Fibroblast of skin of right biceps (primary cell): ENCODE data around the gene RAB2B.

Source experiments
- DNase-seq: peaks from one replicate; pipeline ENCODE4 v3.0.0-alpha.2; 2013

The RAB2B gene

DNA sequence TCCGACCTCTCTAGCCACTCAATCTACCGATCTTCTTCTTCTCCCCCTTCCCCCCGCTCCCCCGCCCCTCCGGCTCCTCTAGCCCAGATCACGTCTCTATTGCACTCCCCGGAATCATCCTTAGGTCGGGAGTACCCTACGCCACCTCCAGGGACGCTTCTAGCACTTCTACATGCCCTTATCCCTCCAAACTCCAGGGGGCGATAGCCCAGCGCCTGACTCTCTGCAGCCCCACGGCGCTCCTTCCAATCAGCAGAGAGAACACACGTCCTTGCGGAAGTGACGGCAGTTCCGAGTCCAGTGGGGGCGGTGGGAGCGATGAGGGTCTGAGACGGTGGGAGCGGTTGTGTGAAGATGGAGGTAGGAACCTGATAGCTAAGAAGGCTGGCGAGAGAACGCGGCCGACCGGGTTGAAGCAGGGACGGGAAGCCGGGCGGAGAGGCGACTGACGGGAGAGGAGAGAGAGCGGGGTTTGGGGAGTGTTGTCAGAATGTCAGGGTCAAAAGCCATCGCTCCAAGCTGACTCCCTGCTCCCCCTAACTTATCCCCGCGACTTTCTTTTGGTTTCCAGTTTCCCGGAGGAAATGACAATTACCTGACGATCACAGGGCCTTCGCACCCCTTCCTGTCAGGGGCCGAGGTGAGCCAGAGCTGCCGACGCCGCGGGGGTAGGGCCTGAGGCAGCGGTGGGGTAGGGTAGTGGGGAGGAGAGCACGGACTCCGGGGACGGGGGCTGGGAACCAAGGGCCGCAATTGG lies at the start of gene RAB2B, which contains the start of gene TOX4:
Gene RAB2B, minus strand, starts transcription at position 35 of the 757 bp plus-strand sequence. CDS start 87 bp downstream, outside the sequence.
Gene TOX4, plus strand, starts transcription at position 271 of the 757 bp plus-strand sequence. Its CDS starts 84 bp downstream, at position 355.
- peak; percentile 98 for DNase-seq

- peak; percentile 72 for DNase-seq
These were observed 49.4 kb upstream of the RAB2B start, which contains the start of gene SALL2 for GRCh38 chr14:21525962-21526671. Gene SALL2, minus strand, starts transcription at chr14:21526346. Its CDS starts 219 bp downstream, at chr14:21526127.

DNA sequence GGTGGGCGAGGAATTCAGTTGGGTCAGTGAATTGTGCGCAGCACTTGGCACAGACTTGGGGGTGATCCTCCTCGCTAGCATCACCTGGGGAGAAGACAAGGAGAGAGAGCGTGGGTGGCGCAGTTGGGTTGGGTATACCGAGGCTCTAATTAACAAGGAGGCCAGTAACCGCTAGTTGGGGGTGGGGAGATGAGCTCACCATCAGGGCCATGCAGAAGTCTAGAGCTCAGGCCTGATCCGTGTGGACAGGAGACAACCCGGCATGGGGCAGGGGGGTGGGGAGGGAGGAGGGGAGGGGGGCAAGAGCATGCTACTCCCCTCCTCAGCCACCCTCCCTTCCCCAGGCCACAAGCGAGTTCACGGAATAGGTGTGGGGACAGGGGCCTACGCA lies 48.8 kb upstream of the RAB2B start:
- DNase-seq, result peak; percentile 36

DNA sequence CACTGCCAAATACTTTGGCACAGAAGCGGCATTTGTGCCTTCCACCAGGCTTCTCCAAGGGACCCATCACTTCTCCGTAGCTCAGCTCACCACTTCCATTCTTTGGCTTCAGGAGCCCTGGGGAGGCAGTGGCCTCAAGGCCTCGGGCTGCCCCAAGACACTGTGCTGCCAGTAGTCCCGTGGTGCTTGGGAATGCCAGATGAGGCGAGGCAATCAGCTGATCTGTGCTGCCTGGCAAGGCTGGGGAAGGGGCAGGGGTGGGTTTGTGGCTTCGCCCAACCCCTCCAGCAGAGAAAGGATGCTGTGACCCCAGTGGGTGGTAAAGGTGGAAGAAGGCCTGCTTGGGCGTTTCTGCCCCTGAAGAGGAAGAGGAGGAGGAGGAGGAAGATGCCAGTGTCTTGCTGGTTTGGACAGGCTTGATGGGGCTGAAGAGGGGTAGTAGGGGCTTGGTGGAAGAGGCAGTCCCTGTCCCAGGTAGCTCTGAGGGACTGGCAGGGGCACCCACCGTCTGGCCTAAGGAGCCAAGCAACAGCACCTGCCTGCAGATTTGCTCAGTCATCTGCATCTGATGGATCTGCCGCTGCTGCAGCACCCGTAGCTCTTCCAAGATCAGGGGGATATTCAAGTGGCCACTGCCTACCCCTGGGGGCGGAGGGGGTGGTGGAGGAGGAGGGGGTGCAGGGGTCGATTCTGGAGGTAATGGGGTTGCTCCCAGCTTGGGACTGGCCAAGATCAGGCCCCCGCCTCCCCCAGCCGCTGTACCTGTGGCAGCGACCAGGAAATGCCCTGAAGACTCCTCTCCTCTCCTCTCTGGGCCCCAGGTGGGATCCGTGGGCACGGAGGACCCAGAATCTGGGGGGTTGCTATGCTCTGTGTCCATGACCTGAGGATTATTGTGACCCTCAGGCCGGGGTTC lies 48.1 kb upstream of the RAB2B start:
- DNase-seq, result no peak

- DNase-seq, result no peak
These were observed 46.4 kb upstream of the RAB2B start for GRCh38 chr14:21523203-21523602.

GRCh38 chr14:21521501-21521900 lies 44.7 kb upstream of the RAB2B start:
- peak; percentile 74 for DNase-seq

DNA sequence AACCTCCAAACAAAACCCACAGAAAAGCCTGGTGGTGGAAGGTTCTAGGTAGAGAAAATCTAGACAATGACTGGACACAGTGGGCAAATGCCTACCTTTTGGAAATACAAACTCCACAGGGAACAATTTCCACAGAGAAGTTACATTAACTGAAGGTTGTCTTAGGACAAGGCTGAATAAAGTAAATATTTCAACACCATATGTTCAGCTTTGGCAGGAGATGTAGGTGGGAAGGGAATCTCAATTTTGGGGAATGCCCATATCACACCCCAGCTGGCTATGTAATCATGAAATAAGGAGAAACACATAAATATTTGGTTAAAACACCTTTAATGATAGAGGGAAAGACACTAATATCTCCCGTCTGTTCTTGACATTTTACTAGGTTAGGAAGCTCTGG lies 44.0 kb upstream of the RAB2B start:
- DNase-seq, result no peak

DNA sequence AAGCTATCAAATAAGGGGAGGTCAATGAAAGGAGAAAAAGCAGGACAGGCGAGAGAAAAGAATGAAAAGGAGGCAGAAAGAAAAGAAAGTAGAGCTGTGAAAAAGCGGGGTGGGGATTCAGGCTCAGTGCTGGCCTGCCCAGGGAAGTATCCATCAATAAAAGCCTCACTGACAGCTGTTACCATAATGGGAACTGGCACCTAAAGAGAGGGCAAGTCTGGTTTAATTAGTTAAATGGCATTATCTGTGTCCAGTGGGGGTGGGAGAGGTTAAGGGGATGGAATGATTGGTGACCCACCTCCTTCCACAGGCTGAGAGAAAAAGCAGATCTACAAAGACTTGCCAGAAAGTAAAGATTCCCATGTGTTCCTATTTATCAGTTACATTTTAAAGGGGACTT lies 42.0 kb upstream of the RAB2B start:
- DNase-seq, result no peak

GRCh38 chr14:21514341-21514740 lies 37.6 kb upstream of the RAB2B start:
- DNase-seq, result no peak

DNA sequence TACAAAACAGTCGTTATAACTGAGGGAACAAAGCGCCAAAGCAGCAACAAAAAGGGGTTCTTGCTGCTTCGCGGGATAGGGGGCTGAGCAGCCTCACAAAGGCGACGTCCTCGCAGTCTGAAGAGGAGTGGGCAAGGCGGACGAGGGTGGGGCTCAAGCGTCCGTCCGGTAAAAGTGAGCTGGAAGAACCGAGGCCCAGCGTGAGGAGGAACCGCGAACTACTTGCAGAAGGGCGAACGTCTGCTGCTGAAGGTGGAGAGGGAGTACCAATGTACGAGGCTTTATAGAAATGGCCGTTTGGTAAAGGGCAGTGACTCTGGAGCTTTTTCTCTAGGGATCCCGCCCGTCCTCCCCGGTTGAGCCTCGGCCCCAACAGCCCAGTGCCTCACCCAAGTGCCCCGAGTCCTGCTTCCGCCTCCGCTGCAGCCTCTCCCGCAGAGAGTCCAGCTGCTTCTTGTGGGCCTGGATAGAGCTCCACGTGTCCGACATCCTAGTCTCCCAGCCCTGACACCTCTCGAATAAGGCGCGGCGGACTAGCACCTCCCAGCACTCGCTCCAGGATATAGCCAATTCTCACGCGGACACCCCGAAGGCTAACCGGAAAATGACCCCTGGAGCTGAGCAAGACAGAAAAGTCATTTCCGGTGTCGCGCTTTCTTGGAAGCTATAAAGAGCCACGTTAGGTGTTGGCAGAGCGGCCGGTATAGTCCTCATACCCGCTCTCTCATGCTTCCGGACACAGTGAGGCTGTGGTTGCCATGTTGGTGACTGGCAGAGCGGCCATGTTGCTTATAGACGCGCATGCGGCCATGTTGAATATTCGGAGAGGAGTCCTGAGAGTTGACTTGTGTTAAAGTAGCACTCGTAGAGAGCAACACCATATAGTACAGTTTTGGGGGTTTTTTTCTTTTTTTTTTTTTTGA lies 34.2 kb upstream of the RAB2B start, which contains the start of gene METTL3:
Gene METTL3, minus strand, starts transcription at position 606 of the 923 bp plus-strand sequence. Its CDS starts 117 bp downstream, at position 489.
- DNase-seq, result peak; percentile 99

GRCh38 chr14:21509432-21510143 lies 32.8 kb upstream of the RAB2B start:
- no peak for DNase-seq

GRCh38 chr14:21506557-21506956 lies 29.8 kb upstream of the RAB2B start:
- DNase-seq, result no peak

- no peak for DNase-seq
These were observed 28.3 kb upstream of the RAB2B start for GRCh38 chr14:21505012-21505553.

DNA sequence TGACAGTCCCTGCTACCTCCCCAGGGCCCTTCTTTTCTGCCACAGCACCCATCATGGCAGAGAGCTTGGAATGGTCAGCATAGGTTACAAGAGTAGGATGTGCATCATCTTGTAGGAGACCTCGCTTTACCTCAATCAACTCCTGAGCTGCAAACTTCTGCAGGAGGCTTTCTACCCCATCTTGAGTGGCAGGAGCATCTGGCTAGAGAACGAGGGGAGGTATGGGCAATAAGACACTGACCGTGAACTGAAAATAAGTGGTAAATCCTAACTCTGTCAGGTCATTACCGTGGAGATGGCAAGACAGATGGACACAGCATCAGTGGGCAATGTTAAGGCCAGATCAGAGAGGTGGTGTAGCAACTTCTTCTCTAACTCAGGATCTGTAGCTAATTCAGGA lies 26.6 kb upstream of the RAB2B start:
- DNase-seq, result no peak

DNA sequence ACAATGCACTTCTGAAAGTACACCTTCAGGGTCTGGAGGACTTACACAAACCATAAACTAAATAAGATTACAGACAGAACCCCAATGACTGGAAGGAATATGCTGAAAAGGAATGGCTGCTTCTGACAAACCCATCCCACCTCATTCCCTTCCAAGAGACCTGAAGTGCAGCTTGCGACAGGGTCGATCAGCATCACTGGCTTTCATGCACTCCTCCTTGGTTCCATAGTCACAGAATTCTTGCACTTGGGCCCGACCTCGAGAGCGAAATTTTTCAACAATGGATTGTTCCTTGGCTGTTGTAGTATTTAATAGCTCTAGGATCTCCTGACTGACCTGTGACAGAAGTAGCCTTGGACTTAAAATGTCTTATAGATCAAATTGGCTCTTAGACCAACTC lies 24.8 kb upstream of the RAB2B start:
- no peak for DNase-seq

- DNase-seq, result peak; percentile 36
These were observed 22.1 kb upstream of the RAB2B start for GRCh38 chr14:21498540-21499526.

DNA sequence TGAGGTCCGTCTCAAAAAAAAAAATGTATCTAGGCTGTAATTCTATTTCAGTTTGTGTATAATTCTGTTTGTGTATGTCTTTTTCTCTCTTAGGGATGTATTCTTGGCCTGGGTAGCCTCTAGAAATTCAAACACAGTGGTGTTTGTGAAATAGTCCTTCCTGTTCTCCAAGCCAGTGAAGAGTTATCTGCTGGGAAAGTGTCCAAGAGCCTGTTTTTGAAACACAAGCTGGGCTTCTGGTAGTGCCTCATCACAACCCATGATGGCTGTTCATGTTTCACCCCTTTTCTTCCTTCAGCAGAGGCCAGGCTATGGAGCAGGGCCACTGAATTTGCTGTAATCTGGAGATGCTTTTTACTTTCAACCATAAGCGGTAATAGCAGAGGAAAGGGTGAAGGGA lies 19.7 kb upstream of the RAB2B start:
- DNase-seq, result no peak

DNA sequence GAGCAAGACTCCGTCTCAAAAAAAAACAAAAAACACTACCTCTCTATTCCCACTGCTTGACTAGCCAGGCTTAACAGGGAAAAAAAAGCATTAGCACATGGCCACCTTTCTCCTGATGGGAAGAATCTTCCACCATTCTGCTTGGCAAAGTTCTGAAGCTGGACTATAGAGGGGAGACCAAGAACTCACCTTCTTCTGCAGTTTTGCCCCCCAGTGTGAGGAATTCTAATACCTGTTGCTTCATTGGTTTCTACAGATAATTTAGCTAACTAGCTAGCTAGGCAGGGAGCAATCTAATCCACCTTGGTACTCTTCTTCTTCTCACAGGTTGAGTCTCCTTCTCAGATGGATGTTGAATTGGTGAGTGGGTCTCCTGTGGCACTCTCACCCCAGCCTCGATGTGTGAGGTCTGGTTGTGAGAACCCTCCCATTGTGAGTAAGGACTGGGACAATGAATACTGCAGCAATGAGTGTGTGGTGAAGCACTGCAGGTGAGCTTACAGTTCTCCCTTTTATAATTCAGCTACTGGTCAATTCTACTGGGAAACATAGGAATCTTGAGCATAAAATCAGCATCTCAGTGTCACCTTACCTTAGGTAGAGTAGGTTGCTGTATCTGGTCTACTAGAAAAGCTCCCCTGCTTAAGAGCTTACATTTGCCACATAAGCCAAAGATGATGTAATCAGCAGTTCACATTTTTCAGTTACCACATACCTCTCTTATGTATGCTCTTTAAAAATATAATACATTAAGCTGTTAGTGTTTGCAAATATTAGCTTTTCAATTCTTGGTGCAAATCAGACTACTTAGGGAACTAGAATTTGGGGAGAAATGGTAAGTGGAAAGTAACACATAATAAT lies 18.4 kb upstream of the RAB2B start:
- peak; percentile 35 for DNase-seq
